SW 1271 (cell line): ENCODE data around the gene BIRC7.

Experiments
- DNase-seq, 2 experiments: peaks; one replicate each; lab custom pipeline; 2025; lab: John Stamatoyannopoulos, UW

BIRC7 gene

DNA sequence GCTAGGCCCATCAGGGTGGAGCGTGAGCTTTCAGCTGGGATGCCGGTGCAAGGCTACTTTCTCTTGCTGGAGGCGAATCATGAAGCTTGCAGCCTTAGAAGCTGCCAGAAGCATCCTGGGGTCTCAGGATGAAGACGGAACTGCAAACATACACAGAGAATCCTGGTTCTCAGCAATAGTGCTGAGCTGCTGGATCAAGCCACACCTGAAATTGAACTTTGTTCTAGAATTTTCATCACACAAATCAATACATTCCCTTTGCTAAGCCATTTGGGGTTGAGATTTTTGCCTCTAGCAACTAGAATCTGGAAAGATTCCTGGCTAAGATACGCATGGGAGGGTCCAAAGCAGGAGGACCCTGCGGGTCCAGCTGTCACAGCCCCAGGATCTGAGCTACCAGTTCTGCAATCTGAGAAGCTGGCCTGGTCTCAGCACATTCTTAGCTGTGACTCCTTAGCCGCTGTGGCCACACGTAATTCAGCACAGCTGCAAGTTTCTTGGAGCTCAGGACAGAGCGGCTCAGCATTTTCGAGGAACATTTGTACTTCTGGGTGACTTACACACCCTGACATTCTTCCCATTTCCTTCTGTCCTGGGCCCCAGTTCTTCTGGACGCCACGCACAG is 30.3 kb downstream of the BIRC7 start:
- DNase-seq = no peak

DNA sequence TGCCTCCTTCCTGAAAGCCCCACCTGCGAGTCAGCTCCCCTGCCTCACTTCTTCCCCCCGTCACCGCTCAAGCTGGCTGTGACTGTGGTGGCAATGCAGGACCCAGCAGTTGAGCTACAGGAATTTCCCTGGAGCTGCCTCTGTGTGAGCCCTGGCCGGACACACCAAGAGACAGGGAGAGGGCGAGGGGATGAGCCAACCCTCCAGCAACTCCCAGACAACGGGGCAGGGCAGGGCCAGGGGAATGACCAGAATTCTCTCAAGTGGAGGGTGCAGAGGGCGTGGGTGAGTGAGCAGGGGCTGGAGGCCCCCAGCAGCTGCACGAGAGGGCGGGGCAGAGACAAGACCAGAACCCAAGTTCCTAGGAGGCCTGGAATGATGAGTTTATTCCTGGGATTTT is 32.0 kb downstream of the BIRC7 start:
- DNase-seq = no peak

DNA sequence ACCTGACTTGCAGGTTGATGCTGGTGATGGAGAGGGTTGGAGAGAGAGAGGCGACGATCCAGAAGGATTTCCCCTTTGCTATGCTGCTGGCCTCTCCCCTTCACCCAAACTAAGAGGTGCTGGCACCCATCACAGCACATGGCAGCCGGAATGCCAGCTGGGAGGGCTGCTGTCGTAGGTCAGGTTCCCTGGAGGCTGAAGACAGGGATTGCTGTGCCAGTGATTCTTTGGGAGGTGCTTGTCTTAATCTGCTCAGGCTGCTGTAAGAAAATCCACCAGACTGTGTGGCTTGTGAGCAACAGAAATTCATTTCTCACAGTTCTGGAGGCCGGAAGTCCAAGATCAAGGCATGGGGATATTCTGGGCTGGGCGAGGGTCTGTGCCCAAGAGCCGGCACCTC is 32.6 kb downstream of the BIRC7 start:
- no peak for DNase-seq

DNA sequence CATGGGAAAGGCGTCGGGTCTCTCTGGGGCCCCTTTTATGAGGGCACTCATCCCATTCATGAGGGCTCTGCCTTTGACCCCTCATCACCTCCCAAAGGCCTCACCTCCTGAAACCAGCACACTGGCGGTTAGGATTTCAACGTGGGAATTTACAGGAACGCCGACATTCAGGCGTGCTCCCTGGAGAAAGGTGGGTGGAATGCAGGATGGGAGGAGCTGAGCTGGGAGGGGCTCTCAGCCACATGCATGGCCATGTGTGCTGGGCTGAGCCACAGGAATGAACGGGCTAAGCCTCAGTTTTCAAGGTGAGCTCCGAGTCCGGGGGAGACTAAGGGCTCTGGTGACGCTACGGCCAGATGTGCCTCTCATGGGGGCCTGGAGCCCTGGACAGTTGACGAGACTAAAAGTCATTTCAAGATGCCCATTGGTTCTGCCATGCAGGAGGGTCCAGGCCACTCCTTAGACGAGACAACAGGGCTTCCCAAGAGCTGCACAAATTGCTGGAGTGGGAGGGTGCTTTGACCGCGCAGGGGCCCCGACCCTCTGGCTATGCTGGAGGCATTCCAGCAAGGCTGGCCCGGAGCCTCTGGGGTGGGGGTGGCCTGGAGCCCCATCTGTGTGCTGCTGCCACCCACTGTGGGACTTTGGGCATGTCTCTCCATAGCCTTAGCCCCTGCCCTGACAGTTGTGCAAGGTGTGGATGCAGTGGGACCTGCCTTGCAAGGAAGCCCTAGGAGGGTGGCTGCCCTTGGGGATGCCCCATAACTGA is 33.1 kb downstream of the BIRC7 start:
- no peak for DNase-seq

DNA sequence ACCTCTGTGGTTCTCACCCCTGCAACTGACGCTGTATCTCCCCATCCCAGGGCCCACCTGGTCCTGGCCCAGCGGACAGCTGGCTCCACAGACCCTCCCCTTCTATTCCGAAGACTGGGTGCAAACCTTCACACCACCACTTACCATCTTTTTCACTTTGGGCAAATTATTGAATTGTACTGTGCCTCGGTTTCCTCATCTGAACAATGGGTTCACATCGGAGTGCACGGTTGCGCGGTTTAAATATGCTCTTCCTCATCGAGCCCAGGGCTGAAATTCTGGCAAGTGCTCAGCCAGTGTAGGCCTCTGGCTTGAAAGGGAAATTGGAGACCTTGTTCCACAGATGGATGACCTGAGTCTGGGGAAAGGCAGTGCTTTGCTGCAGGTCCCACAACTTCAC is 34.0 kb downstream of the BIRC7 start:
- DNase-seq = no peak

DNA sequence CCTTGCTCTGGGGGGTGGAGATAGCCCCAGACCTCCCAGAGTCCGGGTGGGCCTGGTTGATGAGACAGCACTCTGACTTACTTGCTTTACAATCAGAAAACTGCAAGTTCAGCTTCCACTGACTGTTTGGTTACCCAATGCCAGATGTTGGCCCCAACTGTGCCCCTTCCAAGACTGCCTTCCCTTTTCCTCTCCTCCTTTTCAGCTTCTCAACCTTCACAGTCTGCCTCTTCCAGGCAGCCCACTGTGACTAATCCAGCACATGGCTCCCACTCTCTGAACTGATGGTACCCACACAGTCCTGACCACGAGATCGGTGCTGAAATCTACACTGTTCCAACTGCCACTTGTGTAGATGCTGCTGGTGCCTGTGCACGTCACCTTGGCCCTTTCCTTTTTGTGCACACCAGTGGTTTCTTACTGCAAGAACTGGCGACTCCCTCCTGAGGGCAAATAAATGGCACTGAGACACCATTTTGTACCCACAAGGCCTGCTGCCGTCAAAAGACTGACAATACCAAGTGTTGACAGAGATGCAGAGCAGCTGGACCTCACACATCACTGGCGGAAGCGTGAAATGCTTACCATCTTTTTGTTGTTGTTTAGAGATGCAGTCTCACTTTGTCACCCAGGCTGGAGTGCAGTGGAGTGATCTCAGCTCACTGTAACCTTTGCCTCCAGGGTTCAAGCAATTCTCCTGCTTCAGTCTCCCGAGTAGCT is 35.1 kb downstream of the BIRC7 start:
- no peak for DNase-seq

DNA sequence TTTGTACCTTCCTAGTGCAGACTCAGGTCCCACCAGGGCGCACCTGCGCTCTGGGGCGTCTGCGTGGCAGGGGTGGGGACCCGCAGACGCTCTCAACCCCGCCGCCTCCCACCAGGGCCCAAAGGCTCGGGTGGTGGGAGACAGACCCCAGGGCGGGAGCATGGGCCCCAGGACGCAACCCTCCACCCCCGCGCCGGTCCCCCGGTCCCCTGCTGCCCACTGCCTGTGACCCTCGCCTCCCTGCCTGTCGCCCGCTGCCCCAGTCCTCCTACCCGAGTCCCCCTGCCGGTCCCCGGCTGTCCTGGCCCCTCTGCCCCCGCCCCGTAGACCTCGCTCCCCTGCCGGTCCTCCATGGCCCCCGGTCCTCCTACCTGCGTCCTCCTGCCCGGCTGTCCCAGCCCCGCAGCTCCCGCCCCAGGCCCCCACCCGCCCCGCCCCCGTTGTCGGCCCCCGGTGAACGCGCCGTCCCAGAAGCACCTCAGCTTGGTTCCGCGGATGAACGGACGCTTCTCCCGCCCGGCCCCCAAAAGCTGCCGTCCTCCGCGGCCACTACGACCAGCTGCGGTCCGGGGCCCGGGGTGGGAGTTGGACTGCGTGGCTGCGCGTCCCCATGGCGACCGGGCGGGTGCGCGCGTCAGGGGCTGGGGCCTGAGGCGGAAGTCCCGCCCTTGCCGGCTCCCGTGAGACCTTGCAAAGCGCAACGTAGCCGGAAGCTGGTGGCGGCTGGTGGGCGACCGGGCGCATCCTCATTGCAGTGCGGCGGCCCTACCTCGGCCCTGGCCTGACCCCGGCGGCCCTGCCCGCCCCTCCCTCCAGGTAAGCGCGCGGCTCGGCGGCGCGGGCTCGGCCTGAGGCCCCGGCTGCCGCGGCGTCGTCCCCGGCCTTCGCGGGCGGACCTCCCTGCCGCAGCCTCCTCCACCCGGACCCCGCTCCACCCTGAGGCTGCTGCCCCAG is 36.7 kb downstream of the BIRC7 start, which contains the start of gene ARFGAP1:
Gene ARFGAP1, plus strand, starts transcription at position 709 of the 954 bp plus-strand sequence. CDS start 2,768 bp downstream, outside the sequence.
- peak; percentile 76 to 88 for DNase-seq

DNA sequence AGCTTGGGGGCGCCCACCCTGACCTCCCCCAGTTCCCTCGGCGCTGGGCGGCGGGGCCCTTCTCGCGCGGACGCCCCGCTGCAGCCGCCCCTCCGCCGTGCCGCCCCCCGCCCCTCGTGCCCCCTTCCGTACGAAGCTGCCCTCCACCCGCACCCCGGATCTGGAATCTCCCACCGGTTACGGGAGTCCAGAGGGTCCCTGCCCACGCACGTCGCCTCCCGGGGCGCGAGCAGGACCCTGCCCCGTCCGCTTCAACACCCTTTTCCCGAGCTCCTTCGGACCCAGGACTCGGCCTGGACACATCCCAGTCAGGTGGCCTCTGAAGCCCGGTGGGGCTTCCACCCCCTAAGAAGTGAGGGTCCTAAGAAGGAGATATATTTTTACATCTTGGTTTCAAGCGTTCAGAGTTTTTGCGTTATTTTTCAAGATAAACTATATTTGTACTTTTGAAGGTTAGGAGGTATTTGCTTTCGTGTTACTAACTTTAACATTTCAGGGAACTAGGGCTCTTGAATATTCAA is 37.4 kb downstream of the BIRC7 start:
- DNase-seq = no peak

DNA sequence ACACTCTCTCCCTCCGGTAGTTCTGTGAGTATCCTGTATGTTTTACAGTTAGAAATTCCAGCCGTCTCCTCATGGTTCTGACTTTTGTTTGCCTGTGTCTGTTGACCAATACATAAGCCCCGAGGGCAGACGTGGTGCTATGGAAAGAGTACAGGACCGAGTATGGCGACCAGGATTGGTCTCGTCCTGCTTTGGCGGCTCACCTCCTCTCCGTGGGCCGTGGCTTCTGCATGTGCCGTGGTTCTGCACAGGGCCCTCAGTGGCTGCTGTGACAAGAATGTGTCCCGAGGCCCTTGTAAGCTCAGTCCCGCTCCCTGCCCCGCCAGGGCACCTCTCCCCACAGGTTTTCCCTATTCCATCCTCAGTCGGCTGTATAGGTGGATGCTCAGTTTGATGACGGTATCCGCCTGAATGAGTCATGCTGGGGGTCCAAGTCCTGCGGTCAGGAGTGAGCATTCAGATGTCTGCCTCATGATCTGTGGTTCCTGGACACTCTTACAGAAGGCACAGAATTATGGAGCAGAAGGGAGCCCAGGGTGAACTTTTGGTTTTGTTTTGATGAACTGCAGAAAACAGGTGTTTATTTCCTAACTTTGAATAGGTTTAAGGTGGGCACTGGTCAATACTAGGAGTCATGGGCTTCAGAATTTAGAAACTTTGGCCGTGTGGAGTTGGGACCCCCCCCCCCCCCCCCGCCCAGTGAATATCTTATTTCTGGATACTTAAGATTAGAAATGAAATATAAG is 38.1 kb downstream of the BIRC7 start:
- DNase-seq = peak in 1 of 2 experiments; percentile 38

DNA sequence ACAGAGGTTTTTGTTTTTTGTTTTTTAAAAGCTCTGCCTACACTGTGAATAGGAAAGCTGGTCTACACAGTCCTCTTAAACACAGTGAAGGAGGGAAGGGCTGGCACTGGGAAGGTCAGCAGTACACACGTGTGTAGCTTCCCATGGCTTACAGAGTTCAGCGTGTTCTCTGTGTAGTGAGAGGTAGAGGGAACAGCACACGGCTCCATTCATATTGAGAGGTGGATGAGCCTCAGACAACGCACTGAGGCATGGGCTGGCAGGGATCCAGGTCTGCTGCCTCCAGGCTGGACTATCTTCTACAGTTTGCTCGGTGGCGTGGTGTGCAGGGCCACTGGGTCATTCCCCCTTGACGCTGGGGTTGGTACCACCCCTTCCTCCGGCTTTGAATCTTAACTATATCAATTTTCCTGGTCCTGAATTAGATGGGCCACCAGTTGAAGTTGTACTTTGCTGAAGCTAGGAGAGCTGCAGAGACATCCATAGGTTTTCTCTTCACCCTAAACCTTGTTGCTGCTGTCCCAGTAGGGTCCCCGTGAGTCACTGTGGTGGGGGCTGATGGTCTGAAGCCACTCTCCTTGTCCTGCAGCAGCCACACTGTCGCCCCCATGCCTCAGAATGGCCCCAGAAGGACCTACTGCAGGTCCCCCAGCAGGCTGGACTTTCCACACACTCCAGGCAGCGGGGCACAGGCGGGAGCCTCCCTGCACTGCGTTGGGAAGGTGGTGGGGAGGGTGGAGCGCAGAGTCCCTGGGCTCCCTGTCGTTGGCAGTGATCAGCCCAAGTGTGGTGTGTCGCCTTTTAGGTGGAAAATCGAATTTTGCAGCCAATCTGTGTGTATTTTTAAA is 38.9 kb downstream of the BIRC7 start:
- no peak for DNase-seq

DNA sequence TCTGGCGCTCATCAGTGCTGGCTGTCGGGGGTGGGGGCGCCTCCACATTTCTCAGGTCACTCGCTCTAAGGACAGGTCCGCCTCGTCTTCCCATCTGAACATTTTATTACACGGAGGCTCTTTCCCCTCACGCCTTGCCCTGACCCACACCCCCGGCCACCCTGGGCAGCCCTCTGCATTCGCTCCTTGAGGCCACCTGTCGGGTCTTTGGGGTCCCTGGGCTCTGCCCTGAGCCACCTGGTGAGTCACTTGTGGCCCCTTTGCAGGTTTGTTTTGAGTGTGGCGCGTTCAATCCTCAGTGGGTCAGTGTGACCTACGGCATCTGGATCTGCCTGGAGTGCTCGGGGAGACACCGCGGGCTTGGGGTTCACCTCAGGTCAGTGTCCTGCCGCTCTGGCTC is 40.1 kb downstream of the BIRC7 start:
- DNase-seq = no peak

DNA sequence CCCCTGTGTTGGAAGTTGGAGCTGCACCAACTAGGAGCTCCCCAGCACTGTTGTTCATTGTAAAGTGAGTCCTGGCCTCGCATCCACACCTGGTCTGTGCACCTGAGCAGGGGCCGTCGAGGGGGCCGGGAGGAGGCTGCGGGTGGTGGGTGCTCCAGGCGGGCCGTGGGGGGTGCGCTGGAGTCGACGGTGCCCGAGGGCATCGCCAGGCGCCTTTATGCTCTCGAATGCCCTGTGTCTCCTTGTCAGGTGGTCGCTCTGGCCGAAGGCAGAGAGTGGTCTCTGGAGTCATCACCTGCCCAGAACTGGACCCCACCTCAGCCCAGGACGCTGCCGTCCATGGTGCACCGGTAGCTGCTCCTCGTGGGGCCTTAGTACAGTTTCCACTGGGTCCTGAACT is 41.3 kb downstream of the BIRC7 start:
- DNase-seq = no peak

DNA sequence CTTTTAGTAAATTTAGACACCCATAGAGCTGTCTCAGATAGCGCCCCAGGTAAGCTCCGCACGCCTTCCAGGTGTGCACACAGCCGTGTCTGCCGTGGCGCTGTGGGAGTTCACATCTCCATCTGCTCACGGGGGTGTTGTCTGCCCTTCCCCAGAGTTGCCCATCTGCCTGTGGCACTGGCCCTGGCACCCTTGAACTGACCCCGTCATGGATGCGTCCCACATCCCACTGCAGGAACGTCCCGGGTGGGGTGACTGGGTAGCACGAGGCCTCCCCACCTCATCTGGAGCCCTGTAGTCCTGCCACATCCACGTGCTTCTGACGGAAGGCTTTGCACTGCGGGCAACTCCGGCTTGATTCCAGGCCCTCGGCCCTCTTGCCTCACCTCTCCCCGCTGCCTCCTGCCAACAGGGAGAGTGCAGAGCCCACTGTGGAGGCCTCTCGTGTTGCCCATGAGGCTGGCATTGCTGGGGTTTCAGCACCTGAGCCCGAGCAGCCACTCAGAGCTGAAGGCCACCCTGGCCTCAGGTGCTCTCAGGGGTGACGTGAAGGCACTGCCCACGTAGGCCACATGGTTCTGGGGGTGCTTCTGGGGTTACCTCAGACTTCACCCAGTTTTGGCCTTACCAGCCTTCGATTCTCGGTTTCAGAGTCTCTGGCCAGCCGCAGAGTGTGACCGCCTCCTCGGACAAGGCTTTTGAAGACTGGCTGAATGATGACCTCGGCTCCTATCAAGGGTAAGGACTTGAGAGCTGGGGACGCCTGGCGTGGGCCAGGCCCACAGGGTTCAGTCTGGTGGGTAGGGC is 42.0 kb downstream of the BIRC7 start:
- DNase-seq = no peak

DNA sequence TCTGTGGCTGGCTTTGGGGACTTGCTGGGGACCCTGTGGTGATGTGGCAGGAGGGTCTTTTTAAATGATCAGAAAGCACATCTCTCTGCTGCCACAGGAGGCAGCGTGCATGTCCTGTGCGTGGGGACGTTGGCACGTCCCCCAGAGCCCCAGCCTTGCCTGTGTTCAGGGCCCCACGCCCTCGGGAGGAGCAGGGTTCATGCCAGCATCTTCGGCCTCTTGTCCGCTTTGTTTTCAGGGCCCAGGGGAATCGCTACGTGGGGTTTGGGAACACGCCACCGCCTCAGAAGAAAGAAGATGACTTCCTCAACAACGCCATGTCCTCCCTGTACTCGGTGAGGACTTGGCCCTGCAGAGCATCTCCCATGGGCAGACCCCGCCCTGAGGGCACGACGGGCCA is 43.0 kb downstream of the BIRC7 start:
- DNase-seq = no peak

DNA sequence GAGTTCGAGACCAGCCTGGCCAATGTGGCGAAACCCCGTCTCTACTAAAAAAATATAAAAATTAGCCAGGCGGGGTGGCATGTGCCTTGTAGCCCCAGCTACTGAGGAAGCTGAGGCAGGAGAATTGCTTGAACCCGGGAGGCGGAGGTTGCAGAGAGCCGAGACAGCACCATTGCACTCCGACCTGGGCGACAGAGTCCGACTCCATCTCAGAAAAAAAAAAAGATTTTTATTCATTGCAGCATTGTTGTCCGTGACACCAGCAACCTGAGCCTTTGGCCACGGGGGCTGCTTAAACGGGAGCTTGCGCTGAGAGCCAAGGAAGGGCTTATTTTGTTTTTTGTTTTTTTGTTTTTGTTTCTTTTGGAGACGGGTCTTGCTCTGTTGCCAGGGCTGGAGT is 44.2 kb downstream of the BIRC7 start:
- DNase-seq = no peak

DNA sequence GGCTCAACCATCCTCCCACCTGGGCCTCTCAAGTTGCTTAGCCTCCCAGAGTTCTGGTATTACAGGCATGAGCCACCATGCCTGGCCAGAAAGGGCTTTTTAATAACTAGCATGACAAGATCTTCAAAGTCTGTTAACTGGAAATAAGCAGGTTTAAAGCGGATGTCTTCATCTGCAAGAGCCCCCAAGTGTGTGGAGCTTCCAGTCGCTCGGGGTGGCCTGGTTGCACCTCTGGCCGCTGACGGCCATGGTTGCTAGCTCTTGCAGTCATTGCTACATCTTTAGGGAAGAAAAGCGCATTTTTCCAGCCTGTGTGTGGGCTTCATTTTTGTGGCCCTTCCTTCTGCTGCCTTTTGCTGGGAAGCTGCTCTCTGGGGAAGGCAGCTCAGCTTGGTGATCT is 44.7 kb downstream of the BIRC7 start:
- no peak for DNase-seq

DNA sequence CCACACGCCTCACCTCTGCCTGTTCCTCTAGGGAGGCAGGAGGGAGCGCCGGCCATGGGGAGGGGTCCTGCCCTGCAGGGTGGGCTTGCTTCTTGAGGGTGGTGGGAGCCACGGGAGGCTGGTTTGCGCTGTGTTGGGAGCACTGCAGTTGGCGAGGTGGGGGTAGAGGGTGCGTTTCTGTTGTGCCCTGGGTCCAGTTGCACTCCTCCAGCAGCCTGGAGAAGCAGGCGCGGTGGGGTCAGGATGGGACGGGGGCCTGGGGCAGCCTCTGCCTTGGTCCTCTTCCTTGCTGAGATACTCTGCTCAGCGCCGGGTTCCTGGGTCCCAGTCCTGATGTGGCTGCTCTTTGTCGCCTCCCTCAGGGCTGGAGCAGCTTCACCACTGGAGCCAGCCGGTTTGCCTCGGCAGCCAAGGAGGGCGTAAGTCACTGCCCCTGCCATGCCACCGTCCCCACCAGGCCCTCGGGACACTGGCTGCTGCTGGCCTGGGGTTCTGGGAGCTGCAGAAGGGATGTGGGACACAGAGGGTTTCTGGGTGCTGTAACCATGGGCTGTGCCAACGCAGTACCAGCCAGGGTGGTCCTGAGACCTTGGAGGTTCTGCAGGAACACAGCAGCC is 45.3 kb downstream of the BIRC7 start:
- DNase-seq = no peak
